IMR-90 (cell line): ENCODE measurements around the gene GTF2A1L. TPM values are rescaled to one million over a fixed set of nuclear protein-coding genes. Genes with fewer than 3 reads are reported as not detected.

Experiments
- ATAC-seq: fragments of 200-7000 bp; cut with Tn5 transposase; 2 replicates; pipeline ENCODE4 v1.9.1; 2020; ENCODE audit warnings: low read depth, mild to moderate bottlenecking, moderate library complexity
- BruUV-seq: library from RNA; stranded (reverse); fragments of 400-500 nt; replicated peaks from 2 replicates; lab custom pipeline; 2021; lab: Mats Ljungman, UMichigan
- CTCF ChIA-PET: fragments of 300-600 bp; formaldehyde crosslinking; extraction: SDS; loops from one replicate; lab custom pipeline; 2021; ENCODE audit warnings: antibody characterized with exemption; lab: Yijun Ruan, JAX
- POLR2A ChIA-PET: fragments of 300-600 bp; sonication (Branson Sonifier 250); formaldehyde crosslinking; loops from one replicate; lab custom pipeline; 2022; ENCODE audit warnings: antibody characterized with exemption; ENCODE audit not compliant: unreplicated experiment; lab: Charles Lee
- DNase-seq: peaks from one replicate; pipeline ENCODE4 v3.0.0; 2013
- H2AFZ ChIP-seq: replicated peaks from 2 replicates; pipeline ENCODE3; 2013; ENCODE audit warnings: low read length, mild to moderate bottlenecking; ENCODE audit not compliant: poor library complexity
- H2AK5ac ChIP-seq: 2 replicates; pipeline ENCODE4 v1.6.1; 2013; ENCODE audit warnings: low read depth, low read length, inconsistent platforms
- H2AK9ac ChIP-seq: replicated peaks from 2 replicates; pipeline ENCODE3; 2013; ENCODE audit warnings: mild to moderate bottlenecking, low read depth, low read length, moderate library complexity; ENCODE audit not compliant: poor library complexity
- H2BK120ac ChIP-seq: 2 replicates; pipeline ENCODE4 v1.6.1; 2013; ENCODE audit warnings: low read depth, low read length, inconsistent platforms
- H2BK15ac ChIP-seq: 3 replicates; pipeline ENCODE4 v1.6.1; 2013; ENCODE audit warnings: low read depth, low read length, inconsistent platforms
- H2BK20ac ChIP-seq: 2 replicates; pipeline ENCODE4 v1.6.1; 2013; ENCODE audit warnings: low read depth, mild to moderate bottlenecking, inconsistent platforms, low read length, moderate library complexity
- H2BK5ac ChIP-seq: 2 replicates; pipeline ENCODE4 v1.6.1; 2013; ENCODE audit warnings: mild to moderate bottlenecking, low read depth, low read length, inconsistent platforms; ENCODE audit not compliant: poor library complexity, severe bottlenecking
- H3K14ac ChIP-seq: replicated peaks from 2 replicates; pipeline ENCODE4 v1.6.1; 2013; ENCODE audit warnings: low read depth, low read length, inconsistent platforms
- H3K18ac ChIP-seq: 2 replicates; pipeline ENCODE4 v1.6.1; 2013; ENCODE audit warnings: low read depth, low read length, control low read depth
- H3K23ac ChIP-seq: 2 replicates; pipeline ENCODE4 v1.6.1; 2013; ENCODE audit warnings: low read depth, low read length, inconsistent platforms
- H3K27ac ChIP-seq: 2 replicates; pipeline ENCODE4 v1.5.1; 2013; ENCODE audit warnings: mild to moderate bottlenecking, control low read depth, low read length; ENCODE audit not compliant: insufficient read depth
- H3K27me3 ChIP-seq: 2 replicates; pipeline ENCODE4 v1.6.1; 2013; ENCODE audit warnings: low read length; ENCODE audit not compliant: control insufficient read depth, insufficient read depth
- H3K36me3 ChIP-seq: 2 replicates; pipeline ENCODE4 v1.6.1; 2013; ENCODE audit warnings: low read length, mixed read lengths; ENCODE audit not compliant: control insufficient read depth, insufficient read depth
- H3K4ac ChIP-seq: 2 replicates; pipeline ENCODE4 v1.6.1; 2013; ENCODE audit warnings: low read depth, low read length, inconsistent platforms
- H3K4me1 ChIP-seq: 2 replicates; pipeline ENCODE4 v1.6.1; 2013; ENCODE audit warnings: low read length, mixed read lengths; ENCODE audit not compliant: control insufficient read depth, insufficient read depth
- H3K4me2 ChIP-seq: 2 replicates; pipeline ENCODE4 v1.6.1; 2013; ENCODE audit warnings: low read depth, mild to moderate bottlenecking, control low read depth, low read length, moderate library complexity
- H3K4me3 ChIP-seq: 2 replicates; pipeline ENCODE4 v1.5.1; 2013; ENCODE audit warnings: low read depth, mild to moderate bottlenecking, control low read depth, low read length, moderate library complexity; ENCODE audit not compliant: insufficient read depth
- H3K56ac ChIP-seq: 2 replicates; pipeline ENCODE4 v1.6.1; 2013; ENCODE audit warnings: low read length, inconsistent platforms; ENCODE audit not compliant: insufficient read depth; ENCODE audit errors: extremely low read depth
- H3K79me1 ChIP-seq, 2 experiments: 2 replicates each; pipeline ENCODE4 v1.6.1; 2013; ENCODE audit warnings: low read length in 2 of 2, inconsistent platforms in 1 of 2, low read depth in 1 of 2
- H3K9ac ChIP-seq: 2 replicates; pipeline ENCODE4 v1.6.1; 2013; ENCODE audit warnings: low read depth, low read length, control low read depth
- H3K9me1 ChIP-seq: 2 replicates; pipeline ENCODE4 v1.6.1; 2013; ENCODE audit warnings: low read length, inconsistent platforms; ENCODE audit not compliant: insufficient read depth
- H3K9me3 ChIP-seq: 2 replicates; pipeline ENCODE4 v1.6.1; 2013; ENCODE audit warnings: low read length; ENCODE audit not compliant: control insufficient read depth, insufficient read depth
- H4K20me1 ChIP-seq: 2 replicates; pipeline ENCODE4 v1.6.1; 2013; ENCODE audit warnings: low read length, inconsistent platforms; ENCODE audit not compliant: insufficient read depth
- H4K5ac ChIP-seq: 2 replicates; pipeline ENCODE4 v1.6.1; 2013; ENCODE audit warnings: mild to moderate bottlenecking, low read depth, low read length, control low read depth
- H4K8ac ChIP-seq, 2 experiments: 2 replicates each; pipeline ENCODE4 v1.6.1; 2013; ENCODE audit warnings: low read depth in 2 of 2, low read length in 2 of 2, control low read depth in 1 of 2, inconsistent platforms in 1 of 2
- H4K91ac ChIP-seq: 2 replicates; pipeline ENCODE4 v1.6.1; 2013; ENCODE audit warnings: low read depth, low read length, inconsistent platforms; ENCODE audit not compliant: insufficient read depth
- BHLHE40 ChIP-seq: fragments of 150-350 bp; IDR thresholded peaks from 2 replicates; pipeline ENCODE4 v1.6.1; 2016; ENCODE audit warnings: mild to moderate bottlenecking, low read depth, low read length
- CEBPB ChIP-seq: IDR thresholded peaks from 2 replicates; pipeline ENCODE4 v1.6.1; 2012; ENCODE audit warnings: low read depth, low read length, improper control_type of control experiment
- CHD1 ChIP-seq: IDR thresholded peaks from 2 replicates; pipeline ENCODE4 v1.6.1; 2012; ENCODE audit warnings: low read depth, low read length, improper control_type of control experiment
- CTCF ChIP-seq: conservative IDR thresholded peaks from 2 replicates; pipeline ENCODE4 v1.5.1; 2012; ENCODE audit warnings: mild to moderate bottlenecking, low read depth, low read length, improper control_type of control experiment
- ELK1 ChIP-seq: fragments of 150-350 bp; IDR thresholded peaks from 2 replicates; pipeline ENCODE4 v1.6.1; 2016; ENCODE audit warnings: low read depth, mild to moderate bottlenecking, low read length, moderate library complexity, borderline replicate concordance
- FOS ChIP-seq: fragments of 150-350 bp; IDR thresholded peaks from 2 replicates; pipeline ENCODE4 v1.6.1; 2016; ENCODE audit warnings: low read depth, low read length
- MAFK ChIP-seq: IDR thresholded peaks from 2 replicates; pipeline ENCODE4 v1.6.1; 2012; ENCODE audit warnings: low read depth, low read length, improper control_type of control experiment
- MAZ ChIP-seq: IDR thresholded peaks from 2 replicates; pipeline ENCODE4 v1.6.1; 2012; ENCODE audit warnings: low read depth, mild to moderate bottlenecking, low read length, improper control_type of control experiment, moderate library complexity, borderline replicate concordance
- MXI1 ChIP-seq: IDR thresholded peaks from 2 replicates; pipeline ENCODE4 v1.6.1; 2012; ENCODE audit warnings: low read depth, mild to moderate bottlenecking, low read length, moderate library complexity, borderline replicate concordance
- NFE2L2 ChIP-seq: fragments of 150-350 bp; IDR thresholded peaks from 2 replicates; pipeline ENCODE4 v1.6.1; 2016; ENCODE audit warnings: low read depth, mild to moderate bottlenecking, low read length
- POLR2A ChIP-seq: IDR thresholded peaks from 2 replicates; pipeline ENCODE4 v1.6.1; 2012; ENCODE audit warnings: mild to moderate bottlenecking, low read depth, low read length
- RAD21 ChIP-seq: IDR thresholded peaks from 2 replicates; pipeline ENCODE4 v1.6.1; 2012; ENCODE audit warnings: low read length, improper control_type of control experiment
- RCOR1 ChIP-seq: IDR thresholded peaks from 2 replicates; pipeline ENCODE4 v1.6.1; 2012; ENCODE audit warnings: mild to moderate bottlenecking, low read length, improper control_type of control experiment; ENCODE audit not compliant: insufficient replicate concordance
- RFX5 ChIP-seq: IDR thresholded peaks from 2 replicates; pipeline ENCODE4 v1.8.0; 2012; ENCODE audit warnings: low read depth, mild to moderate bottlenecking, low read length, moderate library complexity
- SMC3 ChIP-seq: fragments of 150-350 bp; IDR thresholded peaks from 2 replicates; pipeline ENCODE4 v1.6.1; 2016; ENCODE audit warnings: low read depth, mild to moderate bottlenecking, antibody characterized with exemption, low read length, moderate library complexity
- WGBS, 2 experiments: methylation state at CpG; one replicate each; pipeline versions ENCODE4 v1.1.5 to v1.1.7; 2013; ENCODE audit warnings: missing lambda C conversion rate in 2 of 2; ENCODE audit not compliant: insufficient read length in 1 of 2; ENCODE audit errors: extremely low coverage in 2 of 2; 5-methylcytosine and 5-hydroxymethylcytosine counted together
- dilution Hi-C: fragments of 300-500 bp; cut with HindIII; formaldehyde crosslinking; loops from one replicate; pipeline ENCODE4 v1.14.3; 2018; ENCODE audit warnings: low sequenced_read_pairs; ENCODE audit not compliant: unreplicated experiment
- in situ Hi-C: fragments of 300-500 bp; cut with MboI; formaldehyde crosslinking; loops from 3 replicates; pipeline ENCODE4 v1.14.3; 2019; ENCODE audit warnings: low sequenced_read_pairs, inconsistent platforms, mixed read lengths
- intact Hi-C: fragments of 100-400 bp; cut with micrococcal nuclease; formaldehyde crosslinking; loops from 2 replicates; pipeline ENCODE4 v1.10.0; 2022
- polyA plus RNA-seq, 3 experiments: library from polyadenylated mRNA; depleted of rRNA; stranded (reverse); fragments of >200 nt; gene quantifications; 2 replicates each; pipeline ENCODE4 v1.2.3, GENCODE V29; 2012; ENCODE audit warnings: low replicate concordance in 1 of 3
- total RNA-seq: library from RNA; depleted of rRNA; stranded (reverse); fragments of >200 nt; gene quantifications from 2 replicates; pipeline ENCODE4 v1.2.3, GENCODE V29; 2012
- TF ChIP-seq, protein P1 (sequence below): fragments of 150-350 bp; IDR thresholded peaks from 2 replicates; pipeline ENCODE4 v1.6.1; 2017; ENCODE audit warnings: mild to moderate bottlenecking, antibody characterized with exemption, low read length, low read depth

Gene GTF2A1L
- total and polyA plus RNA-seq, 2 of the 4 experiments (the other 2 are of a cell fraction), result not detected

DNA sequence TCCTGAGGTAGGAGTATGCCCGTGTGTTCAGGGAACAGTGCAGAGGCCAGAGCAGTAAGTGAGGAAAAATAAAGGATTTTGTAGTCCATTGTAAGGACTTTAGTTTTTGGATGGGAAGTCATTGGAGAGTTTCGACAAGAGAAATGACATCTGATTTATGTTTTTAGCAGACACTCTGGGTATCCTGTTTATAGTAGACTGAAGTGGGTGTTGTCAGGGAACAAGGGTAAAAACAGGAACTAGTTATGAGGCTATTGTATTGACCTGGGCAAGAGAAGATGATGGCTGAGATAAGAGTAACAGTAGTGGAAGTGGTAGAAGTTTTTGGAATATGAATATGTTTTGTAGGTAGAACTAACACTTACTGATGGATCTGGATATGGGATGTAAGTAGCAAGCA, 59.8 kb downstream of the GTF2A1L start:
- H3K4ac ChIP-seq, result no peak overlapping the region
- 71% methylated on average over 2 of the region's 2 CpGs; no CpG with 5 or more reads in 1 of the 2 experiments for WGBS, 2 experiments
- no peak overlapping the region for H4K5ac ChIP-seq
- ChIA-PET POLR2A (no interaction called here), CTCF (interaction anchor here (0.6 kb wide), 1 partner anchor 106 kb away, joined by 5 read pairs; no protein-coding TSS in a partner anchor)
- H3K4me3 ChIP-seq, result no peak overlapping the region
- intact Hi-C loops, result no loop called here
- H3K56ac ChIP-seq, result no peak overlapping the region
- no peaks in the 10 kb centered on the region for H4K20me1 ChIP-seq
- H2BK120ac ChIP-seq, result no peak overlapping the region
- no peak overlapping the region for H3K14ac ChIP-seq
- no peak overlapping the region for H3K18ac ChIP-seq
- H3K27ac ChIP-seq, result no peak overlapping the region
- H3K23ac ChIP-seq, result no peak overlapping the region
- ATAC-seq (no peak), DNase-seq (no peak)
- H3K4me2 ChIP-seq, result no peak overlapping the region
- H3K4me1 ChIP-seq, result no peaks in the 10 kb centered on the region
- H2AK5ac ChIP-seq, result no peak overlapping the region
- BruUV-seq, result no TSS peak
- TF ChIP-seq MAZ, result no peak
- TF ChIP-seq NFE2L2, result no peak
- TF ChIP-seq, protein P1, sequence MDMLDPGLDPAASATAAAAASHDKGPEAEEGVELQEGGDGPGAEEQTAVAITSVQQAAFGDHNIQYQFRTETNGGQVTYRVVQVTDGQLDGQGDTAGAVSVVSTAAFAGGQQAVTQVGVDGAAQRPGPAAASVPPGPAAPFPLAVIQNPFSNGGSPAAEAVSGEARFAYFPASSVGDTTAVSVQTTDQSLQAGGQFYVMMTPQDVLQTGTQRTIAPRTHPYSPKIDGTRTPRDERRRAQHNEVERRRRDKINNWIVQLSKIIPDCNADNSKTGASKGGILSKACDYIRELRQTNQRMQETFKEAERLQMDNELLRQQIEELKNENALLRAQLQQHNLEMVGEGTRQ, result no peak
- TF ChIP-seq CHD1, result no peak
- no peak for TF ChIP-seq ELK1
- TF ChIP-seq POLR2A, result no peak
- TF ChIP-seq FOS, result no peak
- TF ChIP-seq CTCF, result no peak
- no peak for TF ChIP-seq BHLHE40
- no peak for TF ChIP-seq RAD21
- no peak for TF ChIP-seq SMC3
- no peak for TF ChIP-seq MAFK
- TF ChIP-seq CEBPB, result no peak
- no peak for TF ChIP-seq RFX5
- no peak for TF ChIP-seq RCOR1
- TF ChIP-seq MXI1, result no peak
- H2BK20ac ChIP-seq, result no peak overlapping the region
- H2AK9ac ChIP-seq, result no peak overlapping the region
- no peak overlapping the region for H2BK5ac ChIP-seq
- H3K9me3 ChIP-seq, result no peaks in the 10 kb centered on the region
- no peak overlapping the region for H4K91ac ChIP-seq
- no peaks in the 10 kb centered on the region for H3K9me1 ChIP-seq
- H4K8ac ChIP-seq, result no peak overlapping the region
- in situ Hi-C loops, result no loop called here
- dilution Hi-C loops, result no loop called here
- H3K36me3 ChIP-seq, result no peaks in the 10 kb centered on the region
- H2AFZ ChIP-seq, result no peak overlapping the region
- H3K27me3 ChIP-seq, result no peaks in the 10 kb centered on the region
- no peak overlapping the region for H2BK15ac ChIP-seq
- H3K9ac ChIP-seq, result no peak overlapping the region
- H3K79me1 ChIP-seq, result no peaks in the 10 kb centered on the region
